GM19043 (cell line): ENCODE data around the gene DPM3.
"Not testable (repeated sequence)": the region's sequence is repeated elsewhere in the genome, so short reads cannot be mapped to it uniquely, and the experiment has no call there.

Experiments used
- ATAC-seq: cut with Tn5 transposase; IDR thresholded peaks from one replicate; pipeline ENCODE4 v1.9.1; 2021; ENCODE audit warnings: low read depth; ENCODE audit not compliant: unreplicated experiment

Gene DPM3

GRCh38 chr1:155139895-155140629 lies at the start of gene DPM3:
Gene DPM3, minus strand, starts transcription at chr1:155140531. Its CDS starts 291 bp downstream, at chr1:155140240.
- peak; percentile 62 for ATAC-seq

- ATAC-seq: not testable (repeated sequence)
Measured at GRCh38 chr1:155189926-155190325, 49.6 kb upstream of the DPM3 start.

- no peak for ATAC-seq
Measured at GRCh38 chr1:155188268-155188667, 47.9 kb upstream of the DPM3 start.

DNA sequence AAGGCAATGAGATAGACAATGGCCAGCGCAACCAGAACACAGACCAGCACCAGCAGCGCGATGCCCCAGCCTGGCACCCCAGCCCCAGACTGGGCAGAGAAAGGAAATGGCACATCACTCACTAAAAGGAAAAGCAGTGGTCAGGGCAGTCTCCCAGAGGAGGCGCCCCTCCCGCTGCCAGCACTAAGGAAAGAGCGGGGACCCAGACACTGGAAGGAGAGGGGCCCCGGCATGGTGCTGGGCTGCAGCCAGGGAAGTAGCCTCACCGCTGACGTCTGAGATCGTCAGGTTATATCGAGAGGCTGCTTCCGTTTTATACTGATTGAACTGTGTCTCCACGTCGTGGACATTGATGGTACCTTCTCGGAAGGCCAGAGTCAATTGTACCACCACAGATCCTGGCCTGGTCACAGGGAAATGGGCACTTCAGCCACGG lies 47.1 kb upstream of the DPM3 start:
- ATAC-seq: no peak

DNA sequence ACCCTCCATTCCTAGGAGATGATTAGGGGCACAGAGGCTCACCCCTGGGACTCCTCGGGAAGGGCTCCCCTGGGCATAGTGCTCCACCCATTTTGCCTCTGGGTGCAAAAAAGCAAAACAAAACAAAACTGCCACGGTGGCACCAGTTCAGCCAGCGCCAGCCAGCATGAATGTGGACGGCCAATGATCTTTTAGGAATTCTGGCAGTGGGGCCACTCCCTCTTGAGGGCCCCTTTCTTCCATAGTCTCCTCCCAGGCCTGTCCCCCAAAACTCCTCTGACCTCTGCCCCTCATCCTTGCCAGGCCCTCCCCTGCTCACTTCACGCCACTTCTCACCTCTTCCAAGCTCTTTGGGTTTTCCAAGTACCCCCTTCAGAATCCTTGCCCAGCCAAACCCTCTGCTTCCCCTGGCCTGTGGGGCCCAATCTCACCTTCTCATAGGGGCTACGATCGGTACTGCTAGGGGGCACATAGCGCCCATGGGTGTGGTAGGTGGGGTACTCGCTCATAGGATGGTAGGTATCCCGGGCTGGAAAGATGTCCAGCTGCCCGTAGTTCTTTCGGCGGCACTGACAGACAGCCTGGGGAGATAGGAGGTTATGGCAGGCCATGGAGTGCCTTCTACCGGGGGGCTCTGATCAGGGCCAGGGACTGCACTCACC lies 46.6 kb upstream of the DPM3 start:
- ATAC-seq: no peak

DNA sequence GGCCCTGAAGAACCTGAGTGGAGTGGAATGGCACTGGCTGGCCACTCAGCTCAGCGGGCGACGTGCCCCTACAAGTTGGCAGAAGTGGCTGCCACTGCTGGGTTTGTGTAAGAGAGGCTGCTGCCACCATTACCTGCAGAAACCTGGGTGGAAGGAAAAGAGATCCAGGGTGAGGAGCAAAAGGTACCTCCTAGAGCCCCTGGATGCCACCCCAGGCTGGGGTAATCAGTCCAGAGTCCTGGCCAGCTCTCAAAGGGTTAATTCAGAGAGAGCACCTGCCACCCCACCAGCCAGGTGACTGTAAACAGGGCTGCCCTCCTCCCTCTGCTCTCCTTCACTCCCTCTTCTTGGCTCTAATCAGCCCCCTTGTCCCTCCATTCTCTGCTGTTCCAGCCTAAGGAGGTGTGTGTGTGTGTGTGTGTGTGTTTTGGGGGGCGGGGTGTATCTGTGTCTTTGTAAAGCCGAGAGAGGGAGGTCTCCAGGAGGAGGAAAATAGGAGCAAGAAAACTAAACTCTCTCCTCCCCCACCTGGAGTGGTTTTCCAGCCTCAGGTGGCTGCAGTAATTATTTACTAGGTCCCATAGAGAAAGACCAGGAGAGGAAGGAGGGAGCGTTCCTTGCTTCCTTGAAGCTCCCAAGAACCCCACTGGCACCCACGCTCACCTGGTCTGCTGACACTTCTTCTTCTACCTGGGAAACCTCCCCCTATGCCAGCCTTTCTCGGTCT lies 45.9 kb upstream of the DPM3 start:
- no peak for ATAC-seq

DNA sequence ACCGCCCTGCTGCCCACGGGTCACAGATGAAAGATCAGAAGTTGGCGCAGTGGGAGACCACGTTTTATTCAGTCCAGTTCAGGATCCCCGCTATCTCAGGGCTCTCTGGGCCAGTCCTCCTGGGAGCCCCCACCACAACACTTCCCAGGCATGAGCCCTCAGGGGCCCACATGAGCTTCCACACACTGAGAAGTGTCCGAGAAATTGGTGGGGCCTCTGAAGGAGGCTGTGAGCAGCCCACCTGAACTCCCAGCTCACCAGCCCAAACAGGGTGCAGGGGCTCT lies 45.4 kb upstream of the DPM3 start:
- ATAC-seq: no peak

- peak; percentile 81 for ATAC-seq
Measured at GRCh38 chr1:155184835-155185782, 44.8 kb upstream of the DPM3 start.

GRCh38 chr1:155184351-155184811 lies 44.0 kb upstream of the DPM3 start:
- ATAC-seq: no peak

DNA sequence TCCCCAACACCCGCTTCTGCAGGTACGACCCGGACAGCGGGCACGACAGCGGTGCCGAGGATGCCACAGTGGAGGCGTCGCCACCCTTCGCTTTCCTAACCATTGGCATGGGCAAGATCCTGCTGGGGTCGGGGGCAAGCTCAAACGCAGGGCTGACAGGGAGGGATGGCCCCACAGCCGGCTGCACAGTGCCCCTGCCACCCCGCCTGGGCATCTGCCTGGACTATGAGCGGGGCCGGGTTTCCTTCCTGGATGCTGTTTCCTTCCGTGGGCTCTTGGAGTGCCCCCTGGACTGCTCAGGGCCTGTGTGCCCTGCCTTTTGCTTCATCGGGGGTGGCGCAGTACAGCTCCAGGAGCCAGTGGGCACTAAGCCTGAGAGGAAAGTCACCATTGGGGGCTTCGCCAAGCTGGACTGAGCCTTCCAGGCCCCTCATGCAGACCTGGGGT lies 43.5 kb upstream of the DPM3 start:
- ATAC-seq: no peak

- no peak for ATAC-seq
Measured at GRCh38 chr1:155182052-155182550, 41.8 kb upstream of the DPM3 start.

- ATAC-seq: no peak
Measured at GRCh38 chr1:155181371-155182051, 41.2 kb upstream of the DPM3 start.

DNA sequence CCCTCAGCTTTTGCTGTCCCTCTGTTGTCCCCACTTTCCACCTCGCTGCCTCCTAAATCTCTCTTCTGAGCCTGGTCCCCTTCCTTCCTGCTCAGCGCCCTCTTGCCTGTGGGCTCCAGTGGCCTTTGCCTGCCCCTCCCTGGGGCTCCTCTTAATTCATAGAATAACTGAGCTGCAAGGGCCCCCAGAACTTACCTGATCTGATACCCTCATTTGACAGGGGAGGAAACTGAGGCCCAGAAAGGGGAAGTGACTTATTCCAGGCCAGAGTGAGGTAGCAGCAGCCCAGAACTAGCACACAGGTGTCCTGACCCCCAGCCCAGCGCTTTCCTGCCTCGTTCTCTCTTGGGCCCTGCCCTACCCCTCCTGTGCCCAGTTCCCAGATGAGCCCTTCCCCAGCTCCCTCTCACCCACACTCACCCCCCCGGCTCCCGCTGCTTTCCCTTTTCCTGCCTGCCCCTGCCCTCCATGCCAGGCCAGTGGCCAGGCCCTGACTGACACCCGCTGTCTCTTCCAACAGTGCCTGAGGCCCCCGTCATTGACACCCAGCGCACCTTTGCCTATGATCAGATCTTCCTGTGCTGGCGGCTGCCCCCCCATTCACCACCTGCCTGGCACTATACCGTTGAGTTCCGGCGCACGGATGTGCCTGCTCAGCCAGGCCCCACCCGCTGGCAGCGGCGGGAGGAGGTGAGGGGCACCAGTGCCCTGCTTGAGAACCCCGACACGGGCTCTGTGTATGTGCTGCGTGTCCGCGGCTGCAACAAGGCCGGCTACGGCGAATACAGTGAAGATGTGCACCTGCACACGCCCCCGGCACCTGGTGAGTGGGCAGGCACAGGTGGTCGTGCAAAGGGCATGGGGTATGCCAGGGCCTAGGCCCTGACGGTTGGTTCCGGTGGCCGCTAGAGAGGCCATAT lies 39.0 kb upstream of the DPM3 start:
- no peak for ATAC-seq

DNA sequence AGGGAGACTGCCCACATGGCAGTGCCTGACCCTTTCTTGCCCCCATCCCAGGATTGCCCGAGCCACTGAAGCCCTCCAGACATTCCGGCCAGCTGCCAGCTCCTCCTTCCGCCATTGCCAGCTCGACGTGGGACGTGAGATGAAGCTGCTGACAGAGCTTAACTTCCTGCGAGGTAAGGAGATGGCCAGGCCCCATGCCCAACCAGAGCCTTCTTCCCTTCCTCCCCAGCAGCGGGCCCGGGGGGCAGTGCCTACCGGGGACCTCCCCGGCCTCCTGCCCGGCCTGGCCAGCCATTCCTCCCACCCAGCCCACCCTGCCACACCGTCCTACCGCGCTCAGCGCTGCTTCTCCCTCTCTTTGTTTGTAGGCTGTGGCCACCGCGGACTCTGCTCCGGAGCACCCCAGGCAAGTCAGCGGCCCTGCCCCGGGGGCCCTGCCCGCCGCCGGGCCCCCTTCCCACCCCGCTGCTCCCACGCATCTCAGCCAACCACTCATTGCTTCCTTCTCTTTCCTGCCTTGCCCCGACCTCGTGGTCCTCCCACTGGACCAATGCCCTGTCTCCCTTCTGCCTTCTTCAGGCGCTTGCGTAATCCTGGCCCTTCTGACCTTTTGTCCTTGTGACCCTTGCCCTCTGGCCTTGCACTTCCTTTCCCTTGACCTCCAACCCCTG lies 38.2 kb upstream of the DPM3 start:
- no peak for ATAC-seq

DNA sequence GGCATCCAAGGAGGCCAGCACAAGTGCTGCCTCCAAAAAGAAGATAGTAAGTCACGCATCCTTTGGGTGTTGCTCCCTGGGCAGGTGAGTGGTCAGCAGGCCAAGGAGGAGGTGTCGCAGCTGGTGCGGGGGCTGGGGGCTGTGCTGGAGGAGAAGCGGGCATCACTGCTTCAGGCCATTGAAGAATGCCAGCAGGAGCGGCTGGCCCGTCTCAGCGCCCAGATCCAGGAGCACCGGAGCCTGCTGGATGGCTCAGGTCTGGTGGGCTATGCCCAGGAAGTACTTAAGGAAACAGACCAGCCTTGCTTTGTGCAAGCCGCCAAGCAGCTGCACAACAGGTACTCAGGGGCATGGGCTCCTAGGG lies 37.6 kb upstream of the DPM3 start:
- no peak for ATAC-seq

DNA sequence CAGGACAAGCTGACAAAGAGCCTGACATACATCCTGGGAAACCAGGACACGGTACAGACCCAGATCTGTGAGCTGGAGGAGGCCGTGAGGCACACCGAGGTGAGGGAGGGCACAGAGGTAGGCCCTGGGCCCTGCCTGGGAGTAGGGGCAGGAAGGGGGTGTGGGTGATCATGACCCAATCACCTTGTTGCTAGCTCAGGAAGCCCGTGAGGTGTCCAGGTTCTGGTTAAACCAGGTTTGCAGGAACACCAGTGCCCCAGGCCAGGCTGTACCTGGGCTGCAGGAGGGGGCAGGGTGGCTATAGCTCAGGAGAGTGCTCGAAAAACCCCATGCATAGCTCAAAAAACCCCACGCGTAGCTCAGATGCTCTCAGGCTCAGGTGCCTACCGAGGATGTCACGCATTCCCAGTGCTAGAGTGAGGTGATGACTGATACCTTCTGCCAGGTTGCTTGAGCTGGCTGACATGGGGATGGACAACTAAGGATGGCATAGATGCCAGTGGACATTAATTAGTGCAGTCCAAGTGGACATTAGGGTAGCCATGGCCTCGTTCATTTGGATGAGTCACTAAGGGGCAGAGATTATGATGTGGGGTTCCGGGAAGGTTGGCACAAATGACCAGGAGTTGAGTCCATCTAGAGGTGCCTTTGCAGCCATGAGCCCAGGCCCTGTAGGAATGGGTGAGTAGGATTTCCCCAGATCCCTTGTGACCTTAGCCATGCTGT lies 37.0 kb upstream of the DPM3 start:
- ATAC-seq: no peak

GRCh38 chr1:155176544-155177071 lies 36.3 kb upstream of the DPM3 start:
- ATAC-seq: no peak
